Adrenal gland (tissue), 12 donors: Measurements from ENCODE around the gene SCGN. TPM values are rescaled to one million over a fixed set of nuclear protein-coding genes. Genes with fewer than 3 reads are reported as not detected.

ENCODE experiments used
- DNase-seq, 7 donors: peaks; one replicate each; pipeline ENCODE4 v3.0.0-alpha.2; 2019 to 2020
- H3K27ac ChIP-seq, 5 donors: fragments of 200-600 bp; sonication (generic) in 4 of 5; 1 replicate in 3 of 5; 2 replicates in 2 of 5; pipeline versions ENCODE4 v1.5.1 to v1.8.0; 2016 to 2020; ENCODE audit warnings: mild to moderate bottlenecking in 1 of 5
- H3K27me3 ChIP-seq: fragments of 200-600 bp; 2 replicates; pipeline ENCODE4 v1.8.0; 2021
- H3K36me3 ChIP-seq, 2 donors: fragments of 200-600 bp; replicated peaks in 1 of 2; 1 replicate in 1 of 2; 2 replicates in 1 of 2; pipeline versions ENCODE4 v1.5.1 to v1.8.0; 2018 to 2022
- H3K4me1 ChIP-seq, 2 donors: fragments of 200-600 bp; replicated peaks in 1 of 2; 1 replicate in 1 of 2; 2 replicates in 1 of 2; pipeline versions ENCODE4 v1.5.1 to v1.8.0; 2018 to 2021
- H3K4me3 ChIP-seq, 4 donors: fragments of 200-600 bp; sonication (generic) in 3 of 4; one replicate each; pipeline ENCODE4 v1.5.1; 2016 to 2018
- H3K9me3 ChIP-seq, 3 donors: fragments of 200-600 bp; sonication (generic) in 1 of 3; replicated peaks in 1 of 3; 1 replicate in 2 of 3; 2 replicates in 1 of 3; pipeline versions ENCODE4 v1.5.1 to v1.8.0; 2016 to 2021
- CTCF ChIP-seq, 6 experiments: fragments of 450-650 bp in 4 of 6; fragments of 200-600 bp in 2 of 6; sonication (generic) in 1 of 6; IDR thresholded peaks; 1 replicate in 5 of 6; 2 replicates in 1 of 6; pipeline versions ENCODE4 v1.5.1 to v1.8.0; 2016 to 2021; ENCODE audit warnings: antibody characterized with exemption in 6 of 6, mild to moderate bottlenecking in 2 of 6, moderate library complexity in 1 of 6
- POLR2A ChIP-seq, 2 donors: fragments of 450-650 bp; IDR thresholded peaks; one replicate each; pipeline ENCODE4 v1.6.1; 2017; ENCODE audit warnings: antibody characterized with exemption in 2 of 2, mild to moderate bottlenecking in 2 of 2, moderate library complexity in 1 of 2
- WGBS, 4 donors: extraction: QIAGEN DNeasy Blood & Tissue Kit in 2 of 4; methylation state at CpG; one replicate each; pipeline versions ENCODE4 v1.1.5 to v1.1.7; 2013 to 2017; 5-methylcytosine and 5-hydroxymethylcytosine counted together
- intact Hi-C, 2 donors: fragments of 100-400 bp; cut with DNase I; formaldehyde crosslinking; loops; one replicate each; pipeline versions ENCODE4 v1.14.1 to v1.15.0; 2022 to 2023
- polyA plus RNA-seq, 3 donors: library from polyadenylated mRNA; stranded (reverse); fragments of 200-250 nt in 2 of 3; fragments of 350-450 nt in 1 of 3; fragmentation: Illumina TruSeq in 1 of 3; extraction: RNeasy Lipid Tissue Mini Kit (QIAGEN cat#74804) in 1 of 3; gene quantifications; one replicate each; pipeline ENCODE4 v1.2.3, GENCODE V29; 2013 to 2014
- total RNA-seq, 9 donors: library from RNA; depleted of rRNA in 4 of 9; stranded (reverse); fragments of >200 nt in 4 of 9; fragments of 120-200 nt in 1 of 9; fragmentation: NEBNext Ultra II Directional in 1 of 9; extraction: Animal tissue kit (Norgen Biotek cat#: 25700) in 1 of 9; gene quantifications; one replicate each; pipeline versions ENCODE4 v1.1.0 to v1.2.4, GENCODE V29; 2013 to 2023
- donor health status: healthy with polysubstance abuse.
- donor health status: Bipolar disorder and iron deficiency.
- donor health status: DM: yes; HTN: yes; CAD: no.
- donor health status: DM: no; HTN: no; CAD: no.
- donor health status: DM: no; HTN: no; CAD: no.
- donor health status: DM: yes; HTN: yes; CAD: no.

SCGN gene
- total and polyA plus RNA-seq, 12 donors = 0.19 to 3.7 (median 1.3) TPM

GRCh38 chr6:25641940-25642666 lies 9.9 kb upstream of the SCGN start:
- 81 to 92% (median 89%) methylated on average over 3 of the region's 3 CpGs for WGBS, 4 donors
- DNase-seq = no peak
- H3K4me3 ChIP-seq = no peak overlapping the region
- H3K27me3 ChIP-seq = peaks cover 19% of the 10 kb centered on the region
- intact Hi-C loops = no loop called here
- no peaks in the 10 kb centered on the region for H3K9me3 ChIP-seq
- no peaks in the 10 kb centered on the region for H3K4me1 ChIP-seq
- H3K27ac ChIP-seq = no peak overlapping the region
- H3K36me3 ChIP-seq = no peaks in the 10 kb centered on the region
- no peak for TF ChIP-seq POLR2A (IDR thresholded peaks at IDR 0.05)
- TF ChIP-seq CTCF (IDR thresholded peaks at IDR 0.05) = no peak

GRCh38 chr6:25642667-25643328 lies 9.2 kb upstream of the SCGN start:
- Histone ChIP-seq H3K4me1 (no peaks in the 10 kb centered on the region), H3K4me3 (no peak overlapping the region), H3K9me3 (no peaks in the 10 kb centered on the region), H3K27ac (no peak overlapping the region), H3K36me3 (no peaks in the 10 kb centered on the region), H3K27me3 (peaks cover 19% of the 10 kb centered on the region)
- WGBS, 4 donors = 64 to 83% (median 71%) methylated on average over 3 of the region's 3 CpGs
- DNase-seq = no peak
- intact Hi-C loops = no loop called here
- TF ChIP-seq POLR2A (IDR thresholded peaks at IDR 0.05) (no peak), CTCF (IDR thresholded peaks at IDR 0.05) (no peak)

GRCh38 chr6:25645916-25646315 lies 6.1 kb upstream of the SCGN start:
- Histone ChIP-seq H3K4me3 (no peak overlapping the region), H3K4me1 (no peaks in the 10 kb centered on the region), H3K27me3 (peaks cover 12% of the 10 kb centered on the region), H3K27ac (no peak overlapping the region), H3K9me3 (no peaks in the 10 kb centered on the region), H3K36me3 (no peaks in the 10 kb centered on the region)
- no peak for TF ChIP-seq POLR2A (IDR thresholded peaks at IDR 0.05)
- TF ChIP-seq CTCF (IDR thresholded peaks at IDR 0.05) = no peak
- DNase-seq = no peak
- intact Hi-C loops = no loop called here
- 56 to 66% (median 62%) methylated on average over 4 of the region's 4 CpGs for WGBS, 4 donors

GRCh38 chr6:25649611-25650010 lies 2.4 kb upstream of the SCGN start:
- intact Hi-C loops = no loop called here
- no peak overlapping the region for H3K4me3 ChIP-seq
- H3K27me3 ChIP-seq = no peaks in the 10 kb centered on the region
- no peaks in the 10 kb centered on the region for H3K9me3 ChIP-seq
- TF ChIP-seq POLR2A (IDR thresholded peaks at IDR 0.05) = no peak
- TF ChIP-seq CTCF (IDR thresholded peaks at IDR 0.05) = no peak
- WGBS, 4 donors = 21 to 66% (median 34%) methylated on average over 1 of the region's 1 CpG
- no peak overlapping the region for H3K27ac ChIP-seq
- H3K36me3 ChIP-seq = no peaks in the 10 kb centered on the region
- H3K4me1 ChIP-seq = no peaks in the 10 kb centered on the region
- no peak for DNase-seq
